Measurements from ENCODE around the gene MAGEB3.
"Not testable (repeated sequence)": the region's sequence is repeated elsewhere in the genome, so short reads cannot be mapped to it uniquely, and the experiment has no call there.

The MAGEB3 gene, protein sequence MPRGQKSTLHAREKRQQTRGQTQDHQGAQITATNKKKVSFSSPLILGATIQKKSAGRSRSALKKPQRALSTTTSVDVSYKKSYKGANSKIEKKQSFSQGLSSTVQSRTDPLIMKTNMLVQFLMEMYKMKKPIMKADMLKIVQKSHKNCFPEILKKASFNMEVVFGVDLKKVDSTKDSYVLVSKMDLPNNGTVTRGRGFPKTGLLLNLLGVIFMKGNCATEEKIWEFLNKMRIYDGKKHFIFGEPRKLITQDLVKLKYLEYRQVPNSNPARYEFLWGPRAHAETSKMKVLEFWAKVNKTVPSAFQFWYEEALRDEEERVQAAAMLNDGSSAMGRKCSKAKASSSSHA

DNA sequence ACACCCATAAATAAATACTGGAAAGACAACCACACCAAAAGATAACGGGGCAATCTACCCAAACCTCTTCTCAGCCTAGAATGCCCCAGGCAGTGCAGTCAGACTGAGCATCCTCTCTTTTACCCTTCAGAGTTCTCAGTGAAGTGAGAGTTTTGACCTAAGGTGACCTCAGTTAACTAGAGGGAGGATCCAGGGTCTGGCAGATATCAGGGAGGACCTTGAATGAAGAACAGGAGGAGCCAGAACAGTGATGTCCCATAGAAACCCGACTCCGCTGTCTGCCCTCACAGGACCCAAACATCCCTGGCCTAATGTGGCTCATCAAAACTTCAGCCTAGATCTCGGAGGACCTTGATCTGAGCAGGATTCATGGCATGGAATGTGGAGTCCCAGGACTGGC is at the start of gene MAGEB3:
Gene MAGEB3 (plus strand): TSS at position 263 of the 400 bp plus-strand sequence. CDS start 5,268 bp downstream, outside the sequence.
- no peak for DNase-seq (ENCODE audit: low read depth)

DNA sequence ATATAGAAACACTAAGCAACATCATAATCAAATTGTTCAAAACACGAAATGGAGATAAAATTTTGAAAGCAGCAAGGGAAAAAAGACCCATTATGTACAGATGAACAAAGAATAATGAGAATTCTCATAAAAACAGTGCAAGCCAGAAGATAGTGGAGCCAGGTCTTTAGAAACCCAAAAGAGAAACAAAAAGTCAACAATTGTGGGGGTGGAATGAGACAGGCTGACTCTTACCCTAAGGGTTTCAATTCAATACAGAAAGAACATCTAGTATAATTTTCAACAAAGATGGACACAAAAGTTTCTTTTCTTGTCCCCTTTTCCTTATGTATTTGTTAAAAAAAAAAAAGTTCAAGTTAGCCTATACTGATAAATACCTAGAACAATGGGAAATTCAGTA is 49.1 kb upstream of the MAGEB3 start:
- DNase-seq (ENCODE audit: low read depth), result no peak

DNA sequence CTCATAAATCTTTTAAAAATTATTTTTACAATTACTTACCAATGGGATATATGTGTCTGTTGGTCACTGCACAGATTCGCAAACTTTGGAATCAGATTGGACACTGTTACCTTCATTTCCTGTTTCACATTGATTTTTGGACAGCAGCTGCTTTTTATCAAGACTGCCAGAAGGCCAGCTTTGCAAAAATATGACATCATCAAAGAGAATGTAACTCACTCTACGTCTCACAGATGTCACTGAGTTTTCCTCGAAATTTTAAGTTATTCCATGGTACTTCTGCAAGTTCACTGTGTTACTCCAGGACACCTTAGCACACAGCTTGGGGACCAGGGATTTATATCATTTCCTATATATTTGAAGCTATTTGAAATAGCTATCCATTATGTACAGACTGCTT is 46.9 kb upstream of the MAGEB3 start:
- no peak for DNase-seq (ENCODE audit: low read depth)

DNA sequence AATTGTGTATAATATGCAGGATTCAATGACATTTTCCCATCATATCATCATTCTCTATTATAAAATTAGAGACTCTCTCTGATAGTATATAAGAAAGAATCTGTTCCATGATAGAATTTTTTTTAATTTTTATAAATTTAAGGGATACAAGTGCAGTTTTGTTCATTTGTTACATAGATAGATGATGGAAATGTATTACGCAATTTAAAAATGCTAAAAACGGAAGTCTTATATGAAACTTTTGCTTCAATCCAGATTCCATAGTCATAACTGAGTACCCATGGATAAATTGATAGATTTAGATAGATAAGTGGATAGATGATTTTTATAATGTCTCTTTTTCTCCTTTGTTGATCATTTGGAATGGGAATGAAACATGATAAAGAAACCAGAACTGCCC is 40.0 kb upstream of the MAGEB3 start:
- DNase-seq (ENCODE audit: low read depth), result no peak

DNA sequence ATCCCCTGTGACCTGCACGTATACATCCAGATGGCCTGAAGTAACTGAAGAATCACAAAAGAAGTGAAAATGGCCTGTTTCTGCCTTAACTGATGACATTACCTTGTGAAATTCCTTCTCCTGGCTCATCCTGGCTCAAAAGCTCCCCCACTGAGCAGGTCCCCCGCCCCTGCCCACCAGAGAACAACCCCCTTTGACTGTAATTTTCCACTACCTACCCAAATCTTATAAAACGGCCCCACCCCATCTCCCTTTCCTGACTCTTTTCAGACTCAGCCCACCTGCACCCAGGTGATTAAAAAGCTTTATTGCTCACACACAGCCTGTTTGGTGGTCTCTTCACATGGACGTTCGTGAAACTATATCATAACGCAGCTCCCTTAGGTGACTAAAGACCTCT is 36.5 kb upstream of the MAGEB3 start:
- not testable (repeated sequence) for DNase-seq (ENCODE audit: low read depth)

DNA sequence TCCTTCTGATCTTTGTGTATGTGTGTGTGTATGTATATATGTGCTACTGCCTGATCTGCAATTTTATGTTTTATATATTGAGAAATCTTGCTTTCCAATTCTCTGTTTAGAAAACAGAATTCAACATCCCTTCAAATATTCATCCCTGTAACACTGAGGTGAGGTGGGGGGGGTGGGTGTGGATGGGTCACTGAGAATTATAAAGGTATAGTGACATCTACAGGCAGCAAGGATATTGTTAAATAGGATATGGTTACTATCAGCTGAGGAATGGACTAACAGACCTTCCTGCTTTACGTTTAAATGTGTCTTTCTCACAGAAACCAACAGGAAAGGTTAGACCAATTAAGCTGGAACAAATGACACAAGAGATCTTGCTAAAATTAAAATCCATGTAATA is 34.1 kb upstream of the MAGEB3 start:
- no peak for DNase-seq (ENCODE audit: low read depth)

DNA sequence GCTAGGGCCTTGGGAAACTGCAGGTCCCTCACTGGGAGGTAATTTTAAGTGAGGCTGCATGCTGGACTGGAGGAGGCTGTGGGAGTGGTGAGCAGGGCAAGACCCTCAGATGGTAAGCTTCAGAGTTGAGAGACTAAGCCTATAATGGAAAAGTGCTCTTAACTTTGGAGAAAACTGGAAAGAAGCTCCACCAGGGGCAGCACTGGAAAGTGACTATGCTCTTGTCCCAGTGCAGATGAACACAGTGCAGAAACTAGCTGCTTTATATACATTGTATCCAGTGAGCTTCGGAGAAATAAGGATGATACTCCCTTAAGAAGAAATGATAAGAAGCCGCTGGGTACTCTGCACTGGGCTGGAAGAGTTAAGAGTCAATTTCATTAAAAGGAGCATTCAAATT is 18.3 kb upstream of the MAGEB3 start:
- DNase-seq (ENCODE audit: low read depth), result no peak

DNA sequence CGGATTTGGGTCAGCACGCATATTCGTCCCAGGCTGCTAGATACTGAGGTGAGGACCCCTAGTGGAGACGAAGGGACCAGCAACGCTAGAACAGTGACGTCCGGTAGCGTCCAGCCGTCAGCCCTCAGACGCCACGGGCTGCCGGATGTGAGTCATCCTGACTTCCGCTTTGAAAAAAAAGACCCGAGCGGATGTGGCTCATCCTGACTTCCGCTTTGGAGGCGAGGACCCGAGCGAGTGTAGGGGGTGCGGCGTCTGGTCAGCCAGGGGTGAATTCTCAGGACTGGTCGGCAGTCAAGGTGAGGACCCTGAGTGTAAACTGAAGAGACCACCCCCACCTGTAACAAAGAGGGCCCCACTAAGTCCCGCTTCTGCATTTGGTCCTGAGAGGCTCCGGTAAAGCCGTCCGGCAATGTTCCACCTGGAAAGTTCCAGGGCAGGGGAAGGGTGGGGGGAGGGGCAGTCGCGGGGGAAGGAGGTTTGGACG is 15.1 kb upstream of the MAGEB3 start, which contains the start of gene MAGEB2:
Gene MAGEB2 (plus strand): TSS at position 207 of the 487 bp plus-strand sequence. CDS start 3,018 bp downstream, outside the sequence.
- DNase-seq (ENCODE audit: low read depth), result no peak

DNA sequence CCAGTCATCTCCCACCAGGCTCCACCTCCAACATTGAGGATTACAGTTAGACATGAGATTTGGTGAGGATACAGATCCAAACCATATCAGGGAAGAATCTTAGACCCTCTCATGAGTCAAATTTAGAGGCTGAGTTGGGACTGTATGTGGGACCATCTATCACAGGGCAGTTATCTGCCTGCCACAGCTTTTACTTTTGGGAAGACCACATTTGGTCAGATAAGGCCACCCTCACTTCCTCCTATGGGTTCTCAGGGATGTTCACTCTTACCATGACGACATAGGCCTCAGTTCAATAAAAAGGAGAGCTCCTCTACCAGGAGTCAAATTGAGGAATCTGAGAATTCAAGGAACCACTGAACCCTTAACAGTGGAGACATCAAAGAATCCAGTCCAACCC is 13.0 kb upstream of the MAGEB3 start:
- DNase-seq (ENCODE audit: low read depth), result no peak

DNA sequence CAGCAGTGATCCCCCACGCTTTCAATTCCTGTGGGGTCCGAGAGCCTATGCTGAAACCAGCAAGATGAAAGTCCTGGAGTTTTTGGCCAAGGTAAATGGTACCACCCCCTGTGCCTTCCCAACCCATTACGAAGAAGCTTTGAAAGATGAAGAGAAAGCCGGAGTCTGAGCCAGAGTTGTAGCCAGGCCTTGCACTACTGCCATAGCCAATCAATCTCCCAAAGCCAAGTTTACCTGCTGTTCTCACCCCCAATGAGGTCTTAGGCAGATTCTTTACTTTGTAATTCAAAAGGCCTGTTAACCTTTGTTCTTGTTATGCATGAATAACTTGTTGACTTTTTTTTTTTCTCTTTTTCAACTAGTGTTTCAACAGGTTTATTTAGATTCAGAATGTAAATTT is 11.1 kb upstream of the MAGEB3 start:
- DNase-seq (ENCODE audit: low read depth), result no peak

DNA sequence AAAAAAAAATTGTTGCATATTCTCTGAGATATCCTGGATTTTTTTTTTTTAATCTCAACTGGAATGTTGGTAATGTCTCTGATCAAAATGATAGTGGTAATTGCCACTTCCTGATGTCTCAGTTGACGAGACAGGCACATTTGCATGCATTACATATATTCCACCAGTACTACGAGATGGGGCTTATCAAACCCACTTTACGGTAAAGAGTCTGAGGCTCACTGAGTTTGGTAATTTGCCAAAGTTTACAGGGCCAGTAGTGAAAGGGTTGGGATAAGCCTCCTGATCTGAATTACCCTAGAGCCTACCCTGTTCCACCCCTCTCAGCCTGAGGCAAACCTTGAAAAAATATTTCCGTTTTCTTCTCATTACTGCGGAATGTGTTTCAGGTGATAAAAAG is 9.8 kb upstream of the MAGEB3 start:
- DNase-seq (ENCODE audit: low read depth), result no peak

DNA sequence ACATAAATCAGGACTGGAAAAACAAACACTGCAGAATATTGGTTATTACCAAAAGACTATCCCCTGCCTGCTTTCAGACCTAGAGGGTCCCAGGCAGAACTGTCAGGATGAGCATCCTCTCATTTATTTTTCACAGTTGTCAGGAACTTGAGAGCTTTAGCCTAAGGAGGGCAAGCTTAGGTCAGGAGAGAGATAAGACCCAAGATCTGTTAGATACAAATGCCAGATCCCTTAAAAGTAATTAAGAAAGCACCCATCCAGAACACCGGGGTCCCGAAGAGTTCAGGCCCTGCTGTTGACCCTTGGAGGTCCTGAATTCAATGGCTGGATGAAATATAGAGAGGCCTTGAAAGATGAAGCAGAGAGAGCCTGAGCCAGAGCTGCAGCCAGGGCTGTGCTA is 5.9 kb upstream of the MAGEB3 start:
- DNase-seq (ENCODE audit: low read depth), result no peak

DNA sequence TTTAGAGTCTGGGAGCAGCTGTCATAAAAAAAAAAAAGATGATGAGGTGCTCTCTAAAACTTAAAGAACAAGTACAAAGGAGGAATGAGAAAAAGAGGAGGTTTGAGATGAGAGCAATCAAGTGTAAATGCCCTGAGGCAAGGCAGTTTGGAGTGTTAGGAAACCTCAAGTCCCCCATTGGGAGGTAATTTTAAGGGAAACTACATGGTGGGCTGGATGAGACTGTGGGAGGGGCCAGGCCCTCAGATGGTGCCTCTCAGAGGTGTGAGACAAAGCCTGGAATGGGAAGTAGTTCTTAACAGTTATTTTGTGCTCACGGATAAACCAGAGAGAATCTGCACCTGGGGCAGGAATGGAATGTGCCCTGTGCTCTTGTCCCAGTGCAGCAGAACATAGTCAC is 1.9 kb upstream of the MAGEB3 start:
- DNase-seq (ENCODE audit: low read depth), result no peak

DNA sequence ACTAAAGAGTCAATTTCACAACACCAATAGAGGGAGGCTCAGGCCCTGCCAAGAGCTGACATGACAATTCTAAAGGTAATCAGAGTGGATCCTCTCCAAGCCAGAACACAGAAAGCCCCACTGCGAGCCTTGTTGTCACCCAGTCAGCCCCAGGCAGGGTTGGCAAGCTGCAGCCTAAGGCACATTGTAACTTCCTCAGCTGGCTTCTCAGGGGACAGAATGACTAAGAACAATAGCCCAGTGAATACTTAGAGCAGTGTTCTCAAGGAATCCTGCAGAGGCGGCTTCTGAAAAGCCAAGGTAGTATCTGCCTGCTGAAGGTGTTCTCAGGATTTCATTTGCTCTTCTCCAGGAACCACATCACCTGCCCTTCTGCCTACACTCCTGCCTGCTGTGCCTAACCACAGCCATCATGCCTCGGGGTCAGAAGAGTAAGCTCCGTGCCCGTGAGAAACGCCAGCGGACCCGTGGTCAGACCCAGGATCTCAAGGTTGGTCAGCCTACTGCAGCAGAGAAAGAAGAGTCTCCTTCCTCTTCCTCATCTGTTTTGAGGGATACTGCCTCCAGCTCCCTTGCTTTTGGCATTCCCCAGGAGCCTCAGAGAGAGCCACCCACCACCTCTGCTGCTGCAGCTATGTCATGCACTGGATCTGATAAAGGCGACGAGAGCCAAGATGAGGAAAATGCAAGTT is 11.4 kb downstream of the MAGEB3 start, which contains the start of gene MAGEB4:
Gene MAGEB4 (plus strand): TSS at position 277 of the 692 bp plus-strand sequence. CDS start 136 bp downstream, at position 413.
- DNase-seq (ENCODE audit: low read depth), result no peak

DNA sequence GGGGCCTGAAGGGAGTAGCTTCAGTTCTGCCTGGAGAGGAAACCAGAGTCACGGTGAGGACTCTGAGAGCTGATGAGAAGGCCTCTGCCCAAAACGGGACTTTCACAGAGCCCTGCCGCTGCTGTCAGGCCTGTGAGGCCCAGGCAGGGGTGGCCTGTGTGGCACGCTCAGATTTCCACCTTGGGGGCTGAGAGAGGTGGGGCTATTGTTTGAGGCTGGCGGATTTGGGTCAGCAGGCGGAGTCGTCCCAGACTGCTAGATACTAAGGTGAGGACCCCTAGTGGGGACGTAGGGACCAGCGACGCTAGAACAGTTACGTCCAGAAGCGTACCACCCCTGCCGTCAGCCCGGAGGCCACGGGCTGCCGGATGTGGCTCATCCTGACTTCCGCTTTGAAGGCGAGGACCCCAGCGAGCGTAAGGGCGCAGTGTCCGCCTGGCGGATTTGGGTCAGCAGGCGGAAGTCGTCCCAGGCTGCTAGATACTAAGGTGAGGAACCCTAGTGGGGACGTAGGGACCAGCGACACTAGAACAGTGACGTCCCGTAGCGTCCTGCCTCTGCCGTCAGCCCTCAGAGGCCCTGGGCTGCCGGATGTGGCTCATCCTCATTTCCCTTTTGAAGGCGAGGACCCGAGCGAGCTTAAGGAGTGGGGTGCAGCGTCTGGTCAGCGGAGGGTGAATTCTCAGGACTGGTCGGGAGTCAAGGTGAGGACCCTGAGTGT is 16.5 kb downstream of the MAGEB3 start, which contains the start of gene MAGEB1:
Gene MAGEB1 (plus strand): TSS at position 378 of the 721 bp plus-strand sequence. CDS start 3,348 bp downstream, outside the sequence.
- no peak for DNase-seq (ENCODE audit: low read depth)

DNA sequence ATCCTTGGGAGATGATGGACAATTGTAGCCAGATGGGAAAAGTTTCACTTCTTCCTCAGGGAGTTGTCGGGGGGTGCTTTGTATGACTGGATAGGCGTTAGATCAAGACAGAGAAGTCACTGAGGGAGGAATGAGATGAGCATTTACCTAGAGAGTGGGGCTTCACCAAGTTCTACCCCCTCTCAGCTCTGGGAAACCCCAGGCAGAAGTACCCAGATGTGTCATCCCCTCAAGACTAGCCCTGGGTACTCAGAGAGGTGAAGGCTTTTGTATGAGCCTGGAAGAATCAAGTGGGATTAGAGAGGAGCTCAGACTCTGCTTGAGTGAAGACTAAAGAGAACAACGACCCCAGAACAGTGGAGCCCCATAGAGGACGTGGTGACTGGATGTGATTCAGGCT is 18.4 kb downstream of the MAGEB3 start:
- no peak for DNase-seq (ENCODE audit: low read depth)

DNA sequence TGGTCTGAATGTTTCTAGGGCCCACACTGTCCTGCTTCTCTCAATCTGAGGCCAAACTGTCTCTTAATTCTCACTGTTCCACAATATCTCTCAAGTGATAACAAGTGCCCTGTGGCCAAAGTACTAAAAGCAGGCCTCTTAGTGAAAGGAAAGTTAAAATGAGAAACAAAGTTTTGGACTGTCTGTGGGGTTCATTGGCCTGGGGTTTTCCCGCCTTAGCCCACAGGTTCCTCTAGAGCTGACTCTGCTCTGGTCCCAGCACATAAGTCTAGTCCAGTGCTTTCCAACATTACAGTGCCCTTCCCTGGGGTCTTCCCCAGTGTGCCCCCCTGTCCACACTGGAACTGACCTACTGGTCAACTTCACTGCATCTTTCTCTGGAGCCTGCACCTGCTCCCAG is 22.8 kb downstream of the MAGEB3 start:
- no peak for DNase-seq (ENCODE audit: low read depth)

DNA sequence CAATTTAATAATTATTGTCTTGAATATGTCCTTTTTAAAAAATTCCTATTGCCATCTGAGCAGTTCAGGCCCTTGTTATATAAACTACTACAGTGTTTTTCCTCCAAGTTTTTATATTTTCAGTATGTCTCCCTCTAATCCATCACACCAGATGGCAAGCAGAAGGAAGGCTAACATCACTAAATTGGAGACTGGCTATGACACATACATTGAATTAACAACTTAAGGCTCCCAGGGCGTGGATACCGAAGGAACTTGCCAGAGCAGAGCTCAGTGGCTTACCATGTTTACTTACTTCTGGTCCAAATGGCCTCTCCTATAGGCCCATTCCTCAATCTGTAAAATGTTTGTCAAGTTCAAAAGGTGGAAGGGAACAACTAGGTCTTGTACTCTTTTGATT is 29.5 kb downstream of the MAGEB3 start:
- DNase-seq (ENCODE audit: low read depth), result no peak

DNA sequence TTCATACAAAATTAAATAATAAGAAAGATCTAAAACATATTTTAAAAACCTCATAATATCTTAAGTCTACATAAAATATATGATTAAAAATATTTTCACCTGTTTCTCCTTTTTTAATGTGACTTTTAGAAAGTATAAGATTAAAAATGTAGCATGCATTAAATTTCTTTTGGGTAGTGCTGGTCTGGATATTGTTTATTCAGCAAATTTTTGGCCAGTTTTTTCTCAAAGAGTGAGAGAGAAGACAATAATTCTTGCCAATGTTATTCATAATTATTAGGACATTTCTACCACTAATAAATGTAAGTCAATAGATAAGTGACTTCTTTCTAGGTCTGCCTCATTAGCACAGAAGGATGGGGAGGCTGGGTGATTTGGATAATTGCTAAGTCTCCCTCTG is 30.6 kb downstream of the MAGEB3 start:
- DNase-seq (ENCODE audit: low read depth), result no peak

DNA sequence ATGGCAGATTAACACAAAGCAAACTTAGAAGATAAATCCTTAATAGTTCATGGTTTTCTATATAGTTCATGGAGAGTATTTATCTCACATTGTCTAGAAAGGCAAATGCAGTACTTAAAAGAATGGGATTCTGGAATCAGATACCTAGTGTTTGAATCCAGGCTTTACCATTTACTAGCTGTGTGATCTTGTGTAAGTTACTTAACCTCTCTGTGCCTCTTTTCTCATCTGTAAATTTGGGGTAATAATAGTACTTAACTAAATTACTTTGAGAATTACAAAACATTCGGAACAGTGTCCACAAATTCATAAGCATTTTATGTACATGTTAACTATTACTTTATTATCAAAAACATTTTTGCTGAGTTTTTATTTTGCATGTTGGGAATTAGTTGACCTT is 32.3 kb downstream of the MAGEB3 start:
- no peak for DNase-seq (ENCODE audit: low read depth)

DNA sequence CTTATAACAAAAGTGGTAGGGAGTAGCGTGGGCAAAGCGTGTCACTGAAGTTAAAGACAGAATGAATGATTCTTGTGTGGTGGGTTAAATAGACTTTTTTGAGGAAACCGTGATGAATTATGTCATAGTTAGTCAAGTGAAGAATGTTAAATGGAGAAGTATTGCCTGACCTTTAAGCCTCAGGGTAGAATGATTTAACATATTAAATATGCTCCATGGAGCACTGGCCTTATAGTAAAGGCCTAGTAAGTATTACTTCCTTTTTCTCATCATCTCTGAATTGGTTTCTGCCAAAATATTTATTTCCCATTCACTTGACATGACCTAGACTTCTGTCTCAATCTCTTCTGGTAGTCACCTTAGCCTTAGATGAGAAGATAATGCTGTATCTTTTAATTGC is 40.2 kb downstream of the MAGEB3 start:
- no peak for DNase-seq (ENCODE audit: low read depth)

DNA sequence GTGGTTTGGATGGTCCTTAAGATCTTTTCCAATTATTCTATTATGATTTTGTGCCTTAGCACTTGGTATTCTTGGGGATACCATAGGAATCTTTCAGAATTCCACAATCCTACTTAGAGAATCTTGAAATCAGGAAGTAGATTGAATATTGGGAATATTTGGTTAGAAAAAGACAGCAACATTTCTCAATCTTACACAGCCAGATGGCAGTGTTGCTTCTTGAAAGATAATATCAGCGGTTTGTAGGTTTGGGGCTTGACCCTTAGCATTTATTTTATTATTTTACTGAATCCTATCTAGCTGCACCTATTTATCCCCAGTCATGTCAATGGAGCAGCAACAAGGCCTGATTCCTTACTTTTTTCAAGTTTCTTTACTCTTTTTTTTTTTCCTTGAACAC is 45.0 kb downstream of the MAGEB3 start:
- no peak for DNase-seq (ENCODE audit: low read depth)

DNA sequence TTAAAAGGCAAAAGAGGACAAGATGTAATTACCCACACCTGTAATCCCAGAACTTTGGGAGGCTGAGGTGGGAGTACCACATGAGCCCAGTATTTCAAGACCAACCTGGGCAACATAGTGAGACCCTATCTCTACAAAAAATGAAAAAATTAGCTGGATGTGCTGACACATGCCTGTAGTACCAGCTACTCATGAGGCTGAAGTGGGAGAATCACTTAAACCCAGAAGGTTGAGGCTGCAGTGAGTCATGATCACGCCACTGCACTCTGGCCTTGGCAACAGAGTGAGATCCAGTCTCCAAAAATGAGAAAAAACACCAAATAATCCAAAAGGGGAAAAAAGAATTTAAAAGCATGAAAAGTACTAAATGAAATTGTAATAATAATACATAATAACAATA is 47.9 kb downstream of the MAGEB3 start:
- DNase-seq (ENCODE audit: low read depth), result no peak

All from activated T-cell treated with anti-CD3 and anti-CD28 coated beads for 48 hours (primary cell).